Endothelial cell of umbilical vein (primary cell): ENCODE results near the gene TMEM154. TPM values are rescaled to one million over a fixed set of nuclear protein-coding genes. Genes with fewer than 3 reads are reported as not detected.

Source experiments
- BruUV-seq: library from RNA; stranded (reverse); fragments of 400-500 nt; replicated peaks from 2 replicates; lab custom pipeline; 2021; lab: Mats Ljungman, UMichigan
- CTCF ChIA-PET: fragments of 300-600, 350-600 bp; sonication (Branson Sonifier 250); formaldehyde crosslinking; loops from one replicate; lab custom pipeline; 2021; ENCODE audit warnings: antibody characterized with exemption, inconsistent platforms; lab: Charles Lee
- POLR2A ChIA-PET: fragments of 300-600, 350-600 bp; sonication (Branson Sonifier 250); formaldehyde crosslinking; loops from one replicate; lab custom pipeline; 2021; ENCODE audit warnings: antibody characterized with exemption, inconsistent platforms; lab: Charles Lee
- DNase-seq: peaks from one replicate; pipeline ENCODE4 v3.0.0-alpha.2; 2011; ENCODE audit warnings: low read depth, low spot score
- FAIRE-seq: peaks from 2 replicates; lab custom pipeline; 2011; peaks lifted over from hg19 to GRCh38; lab: Jason Lieb, UNC
- H2AFZ ChIP-seq: 2 replicates; pipeline ENCODE4 v1.6.0; 2012; ENCODE audit warnings: low read depth, low read length, control low read depth, inconsistent platforms
- H3K27ac ChIP-seq: 2 replicates; pipeline ENCODE4 v1.5.1; 2011; ENCODE audit warnings: low read depth, mild to moderate bottlenecking, control low read depth, low read length, moderate library complexity; ENCODE audit not compliant: insufficient read depth
- H3K27me3 ChIP-seq, 2 experiments: 2 replicates each; pipeline versions ENCODE4 v1.6.0 to v1.6.1; 2011; ENCODE audit warnings: low read length in 2 of 2, mixed read lengths in 1 of 2; ENCODE audit not compliant: control insufficient read depth in 2 of 2, insufficient read depth in 2 of 2
- H3K36me3 ChIP-seq, 2 experiments: 2 replicates in 1 of 2; 3 replicates in 1 of 2; pipeline ENCODE4 v1.5.1; 2011; ENCODE audit warnings: low read length in 2 of 2, mild to moderate bottlenecking in 1 of 2, moderate library complexity in 1 of 2; ENCODE audit not compliant: control insufficient read depth in 2 of 2, insufficient read depth in 2 of 2; ENCODE audit errors: extremely low read depth in 1 of 2
- H3K4me1 ChIP-seq: 3 replicates; pipeline ENCODE4 v1.5.1; 2011; ENCODE audit warnings: mild to moderate bottlenecking, low read length; ENCODE audit not compliant: control insufficient read depth, insufficient read depth; ENCODE audit errors: extremely low read depth
- H3K4me2 ChIP-seq: 2 replicates; pipeline ENCODE4 v1.6.1; 2011; ENCODE audit warnings: low read length, control low read depth, mixed read lengths; ENCODE audit not compliant: insufficient read depth
- H3K4me3 ChIP-seq, 3 experiments: fragments of 200-600 bp in 1 of 3; sonication (generic), shearing (Covaris generic) in 1 of 3; replicated peaks in 1 of 3; 2 replicates each; pipeline ENCODE4 v1.5.1; 2011 to 2016; ENCODE audit warnings: control low read depth in 3 of 3, low read length in 3 of 3, mild to moderate bottlenecking in 2 of 3, inconsistent platforms in 1 of 3, low read depth in 1 of 3, moderate library complexity in 1 of 3; ENCODE audit not compliant: insufficient read depth in 1 of 3
- H3K79me2 ChIP-seq: 2 replicates; pipeline ENCODE4 v1.6.0; 2012; ENCODE audit warnings: low read length, inconsistent platforms; ENCODE audit not compliant: control insufficient read depth, insufficient read depth
- H3K9ac ChIP-seq: replicated peaks from 2 replicates; pipeline ENCODE3; 2011; ENCODE audit warnings: low read length, control low read depth; ENCODE audit not compliant: insufficient read depth; ENCODE audit errors: extremely low read depth
- H3K9me1 ChIP-seq: replicated peaks from 3 replicates; pipeline ENCODE4 v1.6.0; 2011; ENCODE audit warnings: mild to moderate bottlenecking, low read length; ENCODE audit not compliant: control insufficient read depth, insufficient read depth; ENCODE audit errors: extremely low read depth
- H3K9me3 ChIP-seq: replicated peaks from 2 replicates; pipeline ENCODE4 v1.5.1; 2012; ENCODE audit warnings: low read length, inconsistent platforms; ENCODE audit not compliant: control insufficient read depth, insufficient read depth
- H4K20me1 ChIP-seq: replicated peaks from 2 replicates; pipeline ENCODE3; 2011; ENCODE audit warnings: mild to moderate bottlenecking, low read length; ENCODE audit not compliant: control insufficient read depth, insufficient read depth; ENCODE audit errors: extremely low read depth
- CTCF ChIP-seq, 2 donors: IDR thresholded peaks; 1 replicate in 1 of 2; 2 replicates in 1 of 2; pipeline ENCODE4 v1.5.1; 2011; ENCODE audit warnings: low read length in 2 of 2, mild to moderate bottlenecking in 2 of 2, moderate library complexity in 2 of 2, control low read depth in 1 of 2, inconsistent platforms in 1 of 2, low read depth in 1 of 2; ENCODE audit not compliant: insufficient read depth in 1 of 2; ENCODE audit errors: extremely low read depth in 1 of 2
- EZH2 ChIP-seq: IDR thresholded peaks from 2 replicates; pipeline ENCODE4 v1.6.1; 2012; ENCODE audit warnings: borderline replicate concordance, low read depth, mild to moderate bottlenecking, moderate library complexity, low read length, inconsistent platforms; ENCODE audit not compliant: severe bottlenecking
- FOS ChIP-seq: IDR thresholded peaks from 2 replicates; pipeline ENCODE4 v1.6.1; 2011; ENCODE audit warnings: mild to moderate bottlenecking, low read length, moderate library complexity, borderline replicate concordance; ENCODE audit not compliant: insufficient read depth
- GATA2 ChIP-seq: IDR thresholded peaks from 2 replicates; pipeline ENCODE4 v1.7.0; 2011; ENCODE audit warnings: low read depth, mild to moderate bottlenecking, moderate library complexity, mixed read lengths, low read length; ENCODE audit not compliant: insufficient read length, insufficient read depth
- JUN ChIP-seq: IDR thresholded peaks from 2 replicates; pipeline ENCODE4 v1.6.1; 2011; ENCODE audit warnings: borderline replicate concordance, low read depth; ENCODE audit not compliant: insufficient read length, insufficient read depth
- MAX ChIP-seq: IDR thresholded peaks from 2 replicates; pipeline ENCODE4 v1.6.1; 2011; ENCODE audit not compliant: insufficient read depth, insufficient read length
- MYC ChIP-seq: IDR thresholded peaks from one replicate; pipeline ENCODE4 v1.6.1; 2011; ENCODE audit warnings: mild to moderate bottlenecking, low read depth, low read length
- POLR2A ChIP-seq: IDR thresholded peaks from 2 replicates; pipeline ENCODE4 v1.6.1; 2012; ENCODE audit warnings: low read depth, mild to moderate bottlenecking, control low read depth, low read length
- POLR2AphosphoS5 ChIP-seq: IDR thresholded peaks from 2 replicates; pipeline ENCODE4 v1.6.1; 2012; ENCODE audit warnings: low read depth, mild to moderate bottlenecking, control low read depth, low read length, moderate library complexity; ENCODE audit not compliant: insufficient read depth
- dilution Hi-C: fragments of 300-500 bp; cut with MboI; formaldehyde crosslinking; loops from one replicate; pipeline ENCODE4 v1.15.0; 2019; ENCODE audit warnings: low sequenced_read_pairs; ENCODE audit not compliant: extremely low pct_ligation_motif_present
- intact Hi-C: fragments of 100-400 bp; cut with micrococcal nuclease; formaldehyde crosslinking; loops from one replicate; pipeline ENCODE4 v1.10.0; 2022
- polyA plus RNA-seq, 4 experiments: library from polyadenylated mRNA; depleted of rRNA in 3 of 4; stranded (reverse) in 3 of 4; unstranded in 1 of 4; fragments of >200 nt; gene quantifications; 2 replicates each; pipeline versions ENCODE4 v1.2.1 to v1.2.3, GENCODE V29; 2011 to 2012; ENCODE audit warnings: missing spikeins in 1 of 4
- total RNA-seq: library from RNA; stranded (reverse); gene quantifications from 2 replicates; pipeline ENCODE4 v1.2.3, GENCODE V29; 2021

The TMEM154 gene
- total and polyA plus RNA-seq, 2 donors (not counting 3 experiments of a cell fraction or from before 2014, with no cell fraction given) = 5.4 to 50.0 TPM

- FAIRE-seq (no peak), DNase-seq (no peak)
- Histone ChIP-seq H3K4me3 (no peak overlapping the region), H3K4me2 (no peak overlapping the region), H3K9me1 (no peaks in the 10 kb centered on the region), H3K9me3 (no peaks in the 10 kb centered on the region), H3K9ac (no peak overlapping the region), H3K4me1 (peaks cover 7% of the 10 kb centered on the region), H2AFZ (no peak overlapping the region), H3K79me2 (no peaks in the 10 kb centered on the region), H4K20me1 (no peaks in the 10 kb centered on the region), H3K36me3 (no peaks in the 10 kb centered on the region), H3K27me3 (no peaks in the 10 kb centered on the region), H3K27ac (no peak overlapping the region)
- intact Hi-C loops (no loop called here), dilution Hi-C loops (no loop called here)
- no TSS peak for BruUV-seq
- TF ChIP-seq JUN (no peak), CTCF (IDR thresholded peaks at IDR 0.05; ENCODE audit: extremely low read depth in 1 of 2, insufficient read depth in 1 of 2, low read depth in 1 of 2, low read length in 2 of 2) (no peak), MYC (no peak), FOS (no peak), EZH2 (no peak), MAX (no peak), POLR2A (no peak), GATA2 (no peak), POLR2AphosphoS5 (no peak)
- CTCF ChIA-PET = interaction anchor here (1.8 to 3.3 kb wide), 2 partner anchors 13 to 70 kb away, joined by 7 to 15 read pairs; no protein-coding TSS in a partner anchor
- POLR2A ChIA-PET = no interaction called here
Observed at GRCh38 chr4:152571296-152571695, 108.5 kb downstream of the TMEM154 start.

Other genes with a start within 250 kb of the TMEM154 start
- 27.9 and 28.1 TPM in 2 replicates for gene FBXW7, start 143.9 kb downstream of the TMEM154 start, total RNA-seq
- 5.1 and 7.0 TPM in 2 replicates for gene FBXW7, start 143.9 kb downstream of the TMEM154 start, polyA plus RNA-seq
- 0.14 and 0.18 TPM in 2 replicates for gene TIGD4, start 99.7 kb upstream of the TMEM154 start, total RNA-seq
- gene TIGD4, start 99.7 kb upstream of the TMEM154 start, polyA plus RNA-seq = 0.03 TPM in 1 of 2 replicates, not detected in the other
- gene ARFIP1, start 100.0 kb upstream of the TMEM154 start, total RNA-seq = 24.2 and 24.6 TPM in 2 replicates
- gene ARFIP1, start 100.0 kb upstream of the TMEM154 start, polyA plus RNA-seq = 7.1 and 10.0 TPM in 2 replicates